ENCODE results near the gene YARS1. TPM values are rescaled to one million over a fixed set of nuclear protein-coding genes. Genes with fewer than 3 reads are reported as not detected.

The YARS1 gene
- total RNA-seq, 4 donors from 2014 or later: 23.9 to 54.5 (median 33.8) TPM

DNA sequence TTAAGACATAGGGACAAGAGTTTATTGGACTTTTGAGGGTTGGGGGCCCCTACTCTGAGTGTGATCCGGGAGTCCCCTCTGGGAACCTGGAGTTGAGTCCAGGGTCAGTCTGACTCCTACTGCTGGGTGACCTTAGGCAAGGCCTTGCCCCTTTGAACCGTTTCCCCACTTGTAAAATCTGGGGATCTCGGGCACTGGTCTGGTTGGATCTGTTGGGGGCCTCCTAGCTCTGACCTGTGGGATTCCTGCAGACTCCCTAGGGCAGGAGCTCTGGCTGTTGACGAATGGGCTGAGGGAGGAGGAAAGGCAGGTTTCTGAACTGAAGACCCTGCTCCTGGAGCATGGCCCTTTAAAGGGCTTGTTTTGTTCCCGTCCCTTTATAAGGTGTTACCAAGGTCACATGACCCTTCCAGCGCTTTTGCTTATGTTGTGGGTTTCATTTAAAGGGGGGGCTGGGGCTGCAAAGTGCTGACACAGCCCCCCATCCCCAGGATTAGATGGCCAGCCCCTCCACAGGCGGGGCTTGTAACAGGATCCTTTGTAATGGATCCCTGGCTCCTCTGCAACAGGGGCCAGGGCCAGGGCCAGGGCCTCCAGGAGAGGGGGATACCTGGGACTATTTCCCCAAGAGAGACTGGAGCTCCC, 50.7 kb downstream of the YARS1 start:
- Histone ChIP-seq H3K27ac (peak overlapping the region in 3 of 4 donors; percentile 28 to 43 (median 38)), H3K4me3 (no peak overlapping the region), H3K4me1 (peaks cover 21 to 52% (median 28%) of the 10 kb centered on the region in 4 donors), H3K9me3 (no peaks in the 10 kb centered on the region), H3K27me3 (no peaks in the 10 kb centered on the region), H3K36me3 (peaks cover 0 to 7% (median 0%) of the 10 kb centered on the region in 4 donors)
- 65% methylated on average over 7 of the region's 7 CpGs; no CpG with 5 or more reads in 1 of the 2 donors for WGBS, 2 donors (ENCODE audit: low coverage in 1 of 2)
- no peak for TF ChIP-seq EP300 (IDR thresholded peaks at IDR 0.05; ENCODE audit: low read depth)
- TF ChIP-seq POLR2AphosphoS5 (IDR thresholded peaks at IDR 0.05): no peak
- TF ChIP-seq POLR2A (IDR thresholded peaks at IDR 0.05): no peak
- in situ Hi-C loops (cut with MboI; ENCODE audit: low pct_ligation_motif_present in 1 of 4, low pct_unique_long_range_greater_than_20kb in 1 of 4, low sequenced_read_pairs in 3 of 4): no loop called here
- no peak for DNase-seq
- intact Hi-C loops (cut with DNase I; ENCODE audit: low total_unique reads): no loop called here

- Histone ChIP-seq H3K27me3 (no peaks in the 10 kb centered on the region), H3K9me3 (no peaks in the 10 kb centered on the region), H3K4me3 (no peak overlapping the region), H3K4me1 (peaks cover 28 to 59% (median 35%) of the 10 kb centered on the region in 4 donors), H3K27ac (peak overlapping the region in 2 of 4 donors; percentile 38 to 43), H3K36me3 (peaks cover 0 to 7% (median 0%) of the 10 kb centered on the region in 4 donors)
- intact Hi-C loops (cut with DNase I; ENCODE audit: low total_unique reads) (no loop called here), in situ Hi-C loops (cut with MboI; ENCODE audit: low pct_ligation_motif_present in 1 of 4, low pct_unique_long_range_greater_than_20kb in 1 of 4, low sequenced_read_pairs in 3 of 4) (no loop called here)
- TF ChIP-seq EP300 (IDR thresholded peaks at IDR 0.05; ENCODE audit: low read depth) (no peak), POLR2A (IDR thresholded peaks at IDR 0.05) (no peak), POLR2AphosphoS5 (IDR thresholded peaks at IDR 0.05) (no peak)
- TF ChIP-seq, protein P1, sequence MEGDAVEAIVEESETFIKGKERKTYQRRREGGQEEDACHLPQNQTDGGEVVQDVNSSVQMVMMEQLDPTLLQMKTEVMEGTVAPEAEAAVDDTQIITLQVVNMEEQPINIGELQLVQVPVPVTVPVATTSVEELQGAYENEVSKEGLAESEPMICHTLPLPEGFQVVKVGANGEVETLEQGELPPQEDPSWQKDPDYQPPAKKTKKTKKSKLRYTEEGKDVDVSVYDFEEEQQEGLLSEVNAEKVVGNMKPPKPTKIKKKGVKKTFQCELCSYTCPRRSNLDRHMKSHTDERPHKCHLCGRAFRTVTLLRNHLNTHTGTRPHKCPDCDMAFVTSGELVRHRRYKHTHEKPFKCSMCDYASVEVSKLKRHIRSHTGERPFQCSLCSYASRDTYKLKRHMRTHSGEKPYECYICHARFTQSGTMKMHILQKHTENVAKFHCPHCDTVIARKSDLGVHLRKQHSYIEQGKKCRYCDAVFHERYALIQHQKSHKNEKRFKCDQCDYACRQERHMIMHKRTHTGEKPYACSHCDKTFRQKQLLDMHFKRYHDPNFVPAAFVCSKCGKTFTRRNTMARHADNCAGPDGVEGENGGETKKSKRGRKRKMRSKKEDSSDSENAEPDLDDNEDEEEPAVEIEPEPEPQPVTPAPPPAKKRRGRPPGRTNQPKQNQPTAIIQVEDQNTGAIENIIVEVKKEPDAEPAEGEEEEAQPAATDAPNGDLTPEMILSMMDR (IDR thresholded peaks at IDR 0.05): no peak
- 77 to 100% methylated on average over 1 to 27 of the region's 27 CpGs for WGBS, 2 donors (ENCODE audit: low coverage in 1 of 2)
- no peak for DNase-seq
Observed at GRCh38 chr1:32765570-32766327, 51.4 kb downstream of the YARS1 start.

DNA sequence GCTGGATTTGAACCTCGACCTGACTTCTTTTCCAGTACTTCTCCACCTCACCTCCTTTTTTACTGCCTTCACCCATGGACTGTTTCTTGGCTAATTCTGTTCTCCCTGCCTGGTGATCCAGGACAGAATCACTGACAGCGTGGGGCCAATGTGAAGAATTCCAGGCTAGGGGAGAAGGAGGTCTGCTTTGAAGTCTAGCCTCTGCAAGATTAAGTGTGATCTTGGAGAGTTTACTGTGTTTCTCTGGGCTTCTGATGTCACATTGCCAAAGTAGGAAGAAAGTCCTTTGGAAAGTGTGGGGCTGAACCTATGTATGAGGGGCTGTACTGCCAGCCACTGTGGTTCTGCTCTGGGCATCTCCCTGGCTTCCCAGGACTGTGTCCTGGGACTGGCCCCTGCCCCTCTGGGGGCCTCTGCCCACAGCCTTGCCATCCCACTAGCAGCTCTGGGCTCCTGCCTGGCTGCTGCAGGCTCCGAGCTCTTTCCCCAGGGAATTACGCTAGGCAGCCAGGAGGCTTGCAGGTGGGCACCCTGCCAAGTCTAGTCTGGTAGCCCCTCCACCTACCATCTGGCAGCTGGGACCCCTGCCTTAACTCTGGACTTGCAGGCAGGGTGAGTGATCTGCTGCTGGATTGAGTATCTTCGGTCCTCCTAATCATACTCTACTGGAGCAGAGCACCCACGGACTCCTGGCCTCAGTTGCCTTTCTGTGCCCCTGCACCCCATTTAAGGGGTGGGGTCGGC, 52.2 kb downstream of the YARS1 start:
- H3K27me3 ChIP-seq: no peaks in the 10 kb centered on the region
- peaks cover 31 to 67% (median 40%) of the 10 kb centered on the region in 4 donors for H3K4me1 ChIP-seq
- in situ Hi-C loops (cut with MboI; ENCODE audit: low pct_ligation_motif_present in 1 of 4, low pct_unique_long_range_greater_than_20kb in 1 of 4, low sequenced_read_pairs in 3 of 4): no loop called here
- no peaks in the 10 kb centered on the region for H3K9me3 ChIP-seq
- 64 to 86% methylated on average over 1 to 7 of the region's 7 CpGs for WGBS, 2 donors (ENCODE audit: low coverage in 1 of 2)
- DNase-seq: no peak
- intact Hi-C loops (cut with DNase I; ENCODE audit: low total_unique reads): no loop called here
- TF ChIP-seq, protein P1 (IDR thresholded peaks at IDR 0.05): no peak
- TF ChIP-seq POLR2AphosphoS5 (IDR thresholded peaks at IDR 0.05): no peak
- no peak for TF ChIP-seq POLR2A (IDR thresholded peaks at IDR 0.05)
- TF ChIP-seq EP300 (IDR thresholded peaks at IDR 0.05; ENCODE audit: low read depth): no peak
- no peak overlapping the region for H3K4me3 ChIP-seq
- peaks cover 0 to 5% (median 0%) of the 10 kb centered on the region in 4 donors for H3K36me3 ChIP-seq
- H3K27ac ChIP-seq: peak overlapping the region in 1 of 4 donors; percentile 5

DNA sequence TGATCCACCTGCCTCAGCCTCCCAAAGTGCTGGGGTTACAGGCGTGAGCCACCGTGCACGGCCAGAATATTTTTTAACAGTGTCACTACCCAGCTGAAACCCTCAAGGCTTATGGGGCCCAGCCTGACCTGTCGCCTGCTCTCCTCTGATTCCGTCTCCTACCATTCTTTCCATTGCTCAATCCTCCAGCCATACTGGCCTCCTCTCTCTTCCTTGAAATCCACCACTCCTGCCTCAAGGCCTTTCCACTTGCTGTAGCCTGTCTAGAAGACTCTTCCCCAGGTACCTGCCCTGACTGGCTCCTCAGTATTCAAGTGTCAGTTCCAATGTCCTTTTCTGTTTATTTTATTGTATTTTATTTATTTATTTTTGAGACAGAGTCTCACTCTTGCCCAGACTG, 53.9 kb downstream of the YARS1 start:
- no peak for TF ChIP-seq EP300 (IDR thresholded peaks at IDR 0.05; ENCODE audit: low read depth)
- TF ChIP-seq POLR2A (IDR thresholded peaks at IDR 0.05): no peak
- no peak for TF ChIP-seq POLR2AphosphoS5 (IDR thresholded peaks at IDR 0.05)
- TF ChIP-seq, protein P1 (IDR thresholded peaks at IDR 0.05): no peak
- no peak for DNase-seq
- intact Hi-C loops (cut with DNase I; ENCODE audit: low total_unique reads): no loop called here
- no peaks in the 10 kb centered on the region for H3K36me3 ChIP-seq
- H3K27me3 ChIP-seq: no peaks in the 10 kb centered on the region
- peaks cover 39 to 84% (median 57%) of the 10 kb centered on the region in 4 donors for H3K4me1 ChIP-seq
- no peaks in the 10 kb centered on the region for H3K9me3 ChIP-seq
- in situ Hi-C loops (cut with MboI; ENCODE audit: low pct_ligation_motif_present in 1 of 4, low pct_unique_long_range_greater_than_20kb in 1 of 4, low sequenced_read_pairs in 3 of 4): no loop called here
- H3K27ac ChIP-seq: peak overlapping the region in 1 of 4 donors; percentile 91
- no peak overlapping the region for H3K4me3 ChIP-seq
- WGBS, 2 donors (ENCODE audit: low coverage in 1 of 2): 93 to 100% methylated on average over 2 to 5 of the region's 5 CpGs

Measured in transverse colon (tissue), 4 donors.